HG03064 (cell line): ENCODE results near the gene ACE2.

Experiments
- ATAC-seq: cut with Tn5 transposase; IDR thresholded peaks from one replicate; pipeline ENCODE4 v1.9.1; 2021; ENCODE audit warnings: low read depth; ENCODE audit not compliant: unreplicated experiment

The ACE2 gene

DNA sequence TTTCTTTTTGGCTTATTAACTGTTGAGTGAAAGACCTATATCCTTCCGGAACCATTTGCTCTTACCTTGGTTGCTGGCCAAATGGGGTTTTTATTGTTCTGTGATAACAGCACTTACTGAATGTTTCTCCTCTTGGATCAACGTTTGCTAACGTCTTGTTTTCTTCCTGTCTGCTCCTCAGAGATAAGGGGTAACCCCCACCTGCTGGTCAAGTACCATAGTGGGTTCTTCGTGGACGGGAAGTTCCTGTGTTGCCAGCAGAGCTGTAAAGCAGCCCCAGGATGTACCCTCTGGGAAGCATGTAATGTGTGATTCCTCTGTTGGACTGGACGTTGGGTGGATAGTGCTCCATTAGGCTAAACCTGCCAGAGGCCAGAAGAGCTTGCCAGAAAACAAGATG is 84.8 kb downstream of the ACE2 start:
- no peak for ATAC-seq

DNA sequence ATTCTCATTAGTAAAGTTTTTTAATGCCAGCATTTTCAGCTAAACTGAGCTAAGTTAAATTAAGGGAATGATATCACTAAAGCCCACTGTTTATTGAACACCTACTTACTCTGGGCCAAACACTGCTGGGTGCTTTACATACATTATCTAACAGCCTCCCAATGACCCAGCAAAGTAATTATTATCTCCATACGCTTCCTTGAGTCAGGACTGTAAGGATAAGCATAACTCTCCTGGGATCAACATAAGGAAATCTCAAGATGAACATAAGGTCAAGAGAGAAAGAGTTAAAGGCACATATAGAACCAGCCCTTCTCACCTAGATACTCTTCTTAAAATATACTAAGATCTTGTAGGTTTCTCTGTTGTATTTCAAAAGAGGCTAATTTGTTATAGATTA is 86.5 kb downstream of the ACE2 start:
- no peak for ATAC-seq

DNA sequence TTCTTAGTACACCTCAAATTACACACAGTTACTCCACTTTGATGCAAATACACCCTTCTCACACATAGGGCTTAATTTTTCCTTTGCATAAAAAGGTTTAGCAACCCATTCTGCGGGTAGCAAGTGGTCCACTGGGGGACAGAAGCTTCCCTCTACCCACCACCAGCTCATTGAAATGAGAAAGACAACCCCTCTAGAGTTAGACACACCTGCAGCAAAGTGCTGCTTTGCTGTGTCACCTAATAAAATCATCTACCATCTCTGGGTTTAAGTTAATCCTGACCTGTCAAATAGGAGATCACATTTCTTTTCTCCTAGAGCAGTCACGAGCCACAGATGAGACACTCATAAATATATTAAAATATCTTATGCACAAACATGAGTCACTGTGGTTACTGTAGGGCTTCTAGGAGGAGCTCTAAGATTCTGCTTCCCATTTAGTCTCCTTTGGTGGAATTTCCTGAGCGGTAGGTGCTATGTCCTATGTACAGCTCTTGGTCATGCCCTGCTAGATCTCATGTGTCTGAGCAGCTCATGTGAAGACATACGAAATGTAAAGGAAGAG is 88.3 kb downstream of the ACE2 start:
- no peak for ATAC-seq

DNA sequence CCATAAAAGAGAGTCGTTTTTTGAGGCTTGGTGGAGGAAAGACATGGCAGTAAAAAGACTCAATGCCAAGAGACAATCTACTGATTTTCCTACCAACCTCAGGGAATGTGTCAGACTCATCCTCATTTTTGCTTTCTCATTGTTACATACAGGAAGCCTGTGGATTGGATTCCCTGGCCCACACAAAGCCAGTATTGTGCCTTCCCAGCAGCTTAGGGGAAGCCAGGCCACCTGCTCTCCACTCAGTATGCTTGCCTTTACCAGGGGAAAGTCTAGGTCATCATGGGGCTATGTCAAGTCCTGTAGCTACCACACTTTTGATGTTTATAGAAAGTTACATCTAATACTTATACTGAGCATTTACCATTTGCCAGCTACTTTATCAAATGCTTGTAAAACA is 89.2 kb downstream of the ACE2 start:
- no peak for ATAC-seq
